Epithelial cell of proximal tubule (primary cell): ENCODE results near the gene WNT3. TPM values are rescaled to one million over a fixed set of nuclear protein-coding genes. Genes with fewer than 3 reads are reported as not detected.

Experiments used
- DNase-seq: peaks from one replicate; pipeline ENCODE4 v3.0.0-alpha.2; 2011; ENCODE audit warnings: low read depth
- H3K4me3 ChIP-seq: 2 replicates; pipeline ENCODE4 v1.5.1; 2011; ENCODE audit warnings: low read depth, mild to moderate bottlenecking, low read length
- total RNA-seq: library from RNA; depleted of rRNA; stranded (reverse); fragments of >200 nt; gene quantifications from 2 replicates; pipeline ENCODE4 v1.2.3, GENCODE V29; 2015
- TF ChIP-seq, protein P1 (sequence below): conservative IDR thresholded peaks from 2 replicates; pipeline ENCODE4 v1.5.1; 2012; ENCODE audit warnings: low read depth, mild to moderate bottlenecking, low read length

WNT3 gene
- total RNA-seq, 1 donor from 2014 or later = 1.6 TPM

GRCh38 chr17:46820592-46821450 lies 2.3 kb upstream of the WNT3 start:
- no peak for DNase-seq
- TF ChIP-seq, protein P1, sequence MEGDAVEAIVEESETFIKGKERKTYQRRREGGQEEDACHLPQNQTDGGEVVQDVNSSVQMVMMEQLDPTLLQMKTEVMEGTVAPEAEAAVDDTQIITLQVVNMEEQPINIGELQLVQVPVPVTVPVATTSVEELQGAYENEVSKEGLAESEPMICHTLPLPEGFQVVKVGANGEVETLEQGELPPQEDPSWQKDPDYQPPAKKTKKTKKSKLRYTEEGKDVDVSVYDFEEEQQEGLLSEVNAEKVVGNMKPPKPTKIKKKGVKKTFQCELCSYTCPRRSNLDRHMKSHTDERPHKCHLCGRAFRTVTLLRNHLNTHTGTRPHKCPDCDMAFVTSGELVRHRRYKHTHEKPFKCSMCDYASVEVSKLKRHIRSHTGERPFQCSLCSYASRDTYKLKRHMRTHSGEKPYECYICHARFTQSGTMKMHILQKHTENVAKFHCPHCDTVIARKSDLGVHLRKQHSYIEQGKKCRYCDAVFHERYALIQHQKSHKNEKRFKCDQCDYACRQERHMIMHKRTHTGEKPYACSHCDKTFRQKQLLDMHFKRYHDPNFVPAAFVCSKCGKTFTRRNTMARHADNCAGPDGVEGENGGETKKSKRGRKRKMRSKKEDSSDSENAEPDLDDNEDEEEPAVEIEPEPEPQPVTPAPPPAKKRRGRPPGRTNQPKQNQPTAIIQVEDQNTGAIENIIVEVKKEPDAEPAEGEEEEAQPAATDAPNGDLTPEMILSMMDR = no peak
- no peak overlapping the region for H3K4me3 ChIP-seq

DNA sequence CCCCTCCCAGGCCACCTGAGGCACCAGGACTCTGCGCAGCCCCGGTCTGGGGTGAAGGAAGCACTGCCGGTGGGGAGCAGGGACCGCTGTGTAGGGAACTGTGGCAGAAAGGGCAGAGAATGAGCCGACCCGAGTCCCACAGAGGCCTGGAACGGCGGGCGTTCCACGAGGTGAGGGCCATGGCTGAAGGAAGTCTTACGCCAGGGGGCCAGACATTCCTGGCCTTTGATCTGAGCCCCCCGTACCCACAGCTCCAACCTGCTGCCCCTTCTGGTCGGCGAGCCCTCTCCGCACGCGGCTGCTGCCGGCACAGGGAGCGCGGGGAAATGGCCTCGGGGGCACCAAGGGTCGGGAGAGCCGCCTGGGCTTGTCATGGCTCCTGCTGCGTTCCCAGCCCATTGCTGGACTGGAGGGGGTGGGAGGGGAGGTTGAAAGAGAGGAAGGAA lies 1.4 kb upstream of the WNT3 start:
- no peak overlapping the region for H3K4me3 ChIP-seq
- no peak for DNase-seq
- TF ChIP-seq, protein P1 = no peak

GRCh38 chr17:46818929-46819859 lies 702 bp upstream of the WNT3 start:
- TF ChIP-seq, protein P1 = no peak
- peak overlapping the region; percentile 37 for H3K4me3 ChIP-seq
- DNase-seq = no peak

- DNase-seq = no peak
- H3K4me3 ChIP-seq = no peak overlapping the region
- TF ChIP-seq, protein P1 = no peak
These were observed 637 bp downstream of the WNT3 start for GRCh38 chr17:46817901-46818209.

DNA sequence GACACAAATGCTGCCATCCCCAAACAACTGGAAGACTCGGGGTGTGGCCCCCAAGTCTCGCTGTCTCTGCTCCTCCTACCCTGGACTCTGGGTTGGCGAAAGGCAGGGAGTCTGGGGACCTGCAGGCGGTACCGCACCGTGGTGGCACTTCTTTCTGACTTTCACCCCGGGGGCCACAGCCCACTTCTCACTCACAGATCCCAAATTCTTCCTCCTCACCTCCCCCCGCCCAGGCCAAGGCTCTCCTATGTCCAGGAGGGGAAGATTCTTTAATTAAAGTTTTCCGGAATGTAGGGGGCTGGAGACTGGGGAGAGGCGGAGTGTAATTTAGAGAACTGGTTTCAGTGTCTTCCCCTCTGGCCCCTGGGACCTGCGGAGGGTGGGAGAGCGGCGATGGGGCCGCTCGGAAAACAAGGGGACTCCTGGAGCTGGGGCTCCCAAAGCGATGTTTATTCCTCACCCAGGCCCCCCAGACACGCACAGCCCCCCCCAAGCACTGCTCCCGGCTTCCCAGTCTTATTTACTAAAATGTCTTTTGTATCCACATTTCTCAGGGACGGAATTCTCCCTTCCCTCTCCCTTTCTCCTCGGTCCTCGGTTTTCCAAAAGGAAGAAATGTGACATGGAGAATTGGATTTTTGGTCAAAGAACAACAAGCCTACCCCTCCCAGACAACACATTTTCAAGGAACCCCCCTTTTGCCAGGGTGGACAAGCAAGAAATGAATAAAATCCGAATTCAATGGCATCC lies 1.2 kb downstream of the WNT3 start:
- TF ChIP-seq, protein P1 = no peak

DNA sequence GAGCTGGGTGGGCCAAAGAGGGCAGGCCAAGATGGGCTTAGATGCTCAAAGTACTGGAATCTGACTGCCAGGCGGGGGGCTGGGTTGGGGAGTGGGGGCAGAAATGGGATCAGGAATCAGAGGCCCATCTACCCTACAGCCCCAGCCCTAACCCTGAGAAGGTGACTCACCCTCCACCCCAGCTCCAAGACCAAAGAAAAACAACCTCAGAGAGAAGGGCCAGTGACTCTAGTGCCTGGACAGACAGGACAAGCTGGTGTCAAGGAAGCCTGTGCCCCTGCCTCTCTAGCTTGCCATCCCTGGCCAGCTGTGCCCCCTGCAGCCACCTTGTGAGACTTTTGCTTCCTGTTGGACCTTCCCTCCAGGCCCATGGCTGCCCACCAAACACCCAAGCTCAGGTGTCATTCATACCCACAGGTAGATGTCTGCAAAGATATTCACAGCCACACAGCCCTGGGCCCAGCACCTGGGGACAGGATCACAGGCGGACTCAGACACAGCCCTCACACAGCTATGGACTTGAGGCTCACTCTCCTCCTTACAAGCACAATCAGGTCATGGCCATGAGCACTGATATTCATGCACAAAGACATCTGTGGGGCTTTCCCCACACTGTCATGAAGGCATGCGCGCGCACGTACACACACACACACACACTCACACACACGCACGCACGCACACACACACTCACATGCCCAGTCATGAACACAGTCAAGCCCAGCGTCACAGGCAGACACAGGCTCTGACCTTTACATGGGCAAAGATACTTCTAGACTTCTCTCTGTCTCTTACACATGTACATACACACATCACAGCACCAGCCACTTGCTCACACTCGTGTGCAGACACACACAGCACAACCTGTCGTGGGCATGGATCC lies 2.8 kb downstream of the WNT3 start:
- TF ChIP-seq, protein P1 = no peak
- H3K4me3 ChIP-seq = no peak overlapping the region
- no peak for DNase-seq

More for the DNA sequence above, 1.2 kb downstream of the WNT3 start:
- DNase-seq = no peak
- no peak overlapping the region for H3K4me3 ChIP-seq
